HepG2 (cell line): Measurements from ENCODE around the gene GPR137.

Experiments used
- ELF3 ChIP-seq: IDR thresholded peaks from 2 replicates; pipeline ENCODE4 v1.6.1; 2016; ENCODE audit warnings: missing genetic modification reagents, missing compliant biosample characterization
- JUNB ChIP-seq: sonication (generic); formaldehyde crosslinking; IDR thresholded peaks from 2 replicates; pipeline ENCODE4 v1.8.0; 2022; ENCODE audit warnings: missing genetic modification reagents, mild to moderate bottlenecking, borderline replicate concordance
- MTF1 ChIP-seq: sonication (generic); formaldehyde crosslinking; IDR thresholded peaks from 2 replicates; pipeline ENCODE4 v1.5.0; 2020; ENCODE audit warnings: missing genetic modification reagents
- PRDM10 ChIP-seq: sonication (generic); formaldehyde crosslinking; IDR thresholded peaks from 2 replicates; pipeline ENCODE4 v1.4.0; 2020; ENCODE audit warnings: low read depth, missing genetic modification reagents
- TCF7 ChIP-seq: sonication (generic); IDR thresholded peaks from 2 replicates; pipeline ENCODE4 v1.6.1; 2016; ENCODE audit warnings: antibody characterized with exemption, low read depth
- ZNF18 ChIP-seq: sonication (generic); formaldehyde crosslinking; IDR thresholded peaks from 2 replicates; pipeline ENCODE4 v1.8.0; 2022; ENCODE audit warnings: mild to moderate bottlenecking, missing genetic modification reagents; ENCODE audit not compliant: insufficient replicate concordance

- TF ChIP-seq TCF7 (no peak), ZNF18 (CRISPR knock-in tag) (no peak), MTF1 (CRISPR knock-in tag) (no peak), ELF3 (CRISPR knock-in tag) (no peak), JUNB (CRISPR knock-in tag) (no peak), PRDM10 (CRISPR knock-in tag) (no peak)
Measured at GRCh38 chr11:64303109-64304031, 17.7 kb downstream of the GPR137 start.
